Measurements from ENCODE around the gene PARD3B. TPM values are rescaled to one million over a fixed set of nuclear protein-coding genes. Genes with fewer than 3 reads are reported as not detected.

The PARD3B gene
- total RNA-seq, 4 donors from 2014 or later: 32.8 to 69.6 (median 47.3) TPM

DNA sequence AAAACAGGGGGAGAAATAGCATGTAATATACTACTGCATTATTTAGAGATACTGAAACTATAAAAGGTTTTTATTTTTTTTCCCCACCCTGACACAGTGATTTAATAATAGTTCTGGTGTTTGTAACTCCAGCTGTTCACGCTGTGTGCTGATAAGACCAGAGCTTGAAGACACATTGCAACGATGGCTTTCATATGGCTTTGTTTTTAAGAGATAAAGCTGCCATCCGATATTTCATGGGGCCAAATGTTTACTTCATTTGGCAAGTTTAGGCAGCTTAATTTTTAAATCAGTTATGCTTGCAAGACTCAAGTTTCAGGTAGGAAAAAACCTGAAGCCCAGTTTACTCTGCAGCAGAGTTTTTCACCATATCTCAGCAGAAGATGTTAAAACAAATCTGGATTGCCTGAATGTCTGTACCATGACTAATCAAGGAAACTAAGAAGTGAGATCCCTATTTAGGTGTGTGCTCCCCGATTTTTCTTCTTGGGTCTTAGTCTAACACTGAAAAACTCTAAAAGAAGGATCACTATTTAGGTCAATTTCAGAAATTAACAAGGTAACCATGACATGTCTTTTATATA is 508.6 kb downstream of the PARD3B start:
- TF ChIP-seq CTCF (IDR thresholded peaks at IDR 0.05; ENCODE audit: low read depth): no peak

DNA sequence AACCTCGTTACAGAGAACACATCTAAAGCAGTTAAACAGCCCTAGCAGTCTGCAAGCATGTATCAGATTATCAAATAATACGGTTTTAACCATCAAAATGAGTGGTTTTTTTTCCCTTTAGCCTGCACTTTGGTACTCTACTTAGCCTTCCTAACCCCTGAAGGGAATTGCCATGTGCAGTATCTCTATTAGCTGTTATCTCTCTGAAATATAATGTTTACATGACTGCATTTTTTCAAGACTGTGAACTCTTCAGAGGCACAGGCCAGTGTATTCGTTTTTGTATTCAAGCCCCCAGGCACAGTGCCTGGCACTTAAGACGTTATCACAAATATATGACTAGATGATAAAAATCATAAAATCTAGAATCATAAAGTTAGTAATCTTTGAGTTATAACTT is 509.5 kb downstream of the PARD3B start:
- no peak for TF ChIP-seq CTCF (IDR thresholded peaks at IDR 0.05; ENCODE audit: low read depth)

- TF ChIP-seq CTCF (IDR thresholded peaks at IDR 0.05; ENCODE audit: low read depth): no peak
These were observed 510.0 kb downstream of the PARD3B start for GRCh38 chr2:205055251-205055650.

DNA sequence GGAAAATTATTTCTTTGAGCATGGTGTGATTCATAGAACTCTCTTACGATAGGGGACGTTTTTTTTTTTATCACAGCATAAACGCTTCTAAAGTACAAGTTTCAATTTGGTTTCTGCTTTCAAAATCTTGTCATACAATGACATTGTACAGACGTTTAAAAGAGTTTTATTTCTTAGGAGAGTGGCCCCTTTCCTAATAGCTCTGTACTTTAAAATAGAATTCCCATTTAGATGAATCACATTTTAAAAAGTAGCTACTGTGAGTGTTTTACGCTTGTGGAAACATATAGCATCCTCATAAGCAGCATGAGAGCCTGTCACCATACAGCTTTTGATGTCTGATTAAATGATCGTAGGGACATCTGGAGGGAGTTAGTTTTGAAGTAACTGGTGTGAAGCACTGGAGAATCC is 510.9 kb downstream of the PARD3B start:
- TF ChIP-seq CTCF (IDR thresholded peaks at IDR 0.05; ENCODE audit: low read depth): no peak

DNA sequence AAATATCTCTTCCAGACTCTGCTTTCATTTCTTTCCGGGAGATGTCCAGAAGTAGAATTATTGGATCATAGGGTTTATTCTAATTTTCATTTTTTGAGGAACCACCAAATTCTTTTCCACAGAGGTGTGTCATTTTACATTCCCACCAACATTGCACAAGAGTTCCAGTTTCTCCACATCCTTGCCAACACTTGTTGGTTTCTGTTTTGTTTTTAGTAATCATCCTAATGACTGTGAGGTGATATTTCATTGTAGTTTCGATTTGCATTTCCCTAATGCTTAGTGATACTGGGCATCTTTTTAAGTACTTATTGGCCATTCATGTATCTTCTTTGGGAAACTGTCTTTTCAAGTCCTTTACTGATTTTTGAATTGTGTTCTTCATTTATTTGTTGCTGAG is 513.1 kb downstream of the PARD3B start:
- TF ChIP-seq CTCF (IDR thresholded peaks at IDR 0.05; ENCODE audit: low read depth): no peak

DNA sequence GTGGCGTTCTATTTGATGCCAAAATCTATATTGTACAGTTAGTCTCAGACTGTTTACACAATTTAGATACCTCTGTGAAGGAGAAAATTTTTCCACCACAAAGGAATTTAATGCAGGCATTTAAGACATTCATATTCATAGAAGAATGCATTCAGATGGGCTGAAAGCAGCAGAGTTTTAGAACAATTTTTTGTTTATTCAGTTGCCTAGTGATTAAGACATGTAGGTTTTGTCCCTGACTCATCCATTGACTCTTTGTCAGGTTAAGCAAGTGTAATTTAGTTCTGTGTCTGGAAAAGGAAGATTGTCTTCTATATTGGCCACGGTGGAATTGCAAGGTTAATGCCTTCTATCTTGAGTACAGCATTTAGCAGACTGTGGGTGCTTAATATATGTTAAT is 515.0 kb downstream of the PARD3B start:
- TF ChIP-seq CTCF (IDR thresholded peaks at IDR 0.05; ENCODE audit: low read depth): no peak

GRCh38 chr2:205066081-205066480 is 520.8 kb downstream of the PARD3B start:
- no peak for TF ChIP-seq CTCF (IDR thresholded peaks at IDR 0.05; ENCODE audit: low read depth)

Data from subcutaneous adipose tissue (tissue), 4 donors.